GM21515 (cell line): ENCODE measurements around the gene ZNF280A.
A peak's percentile ranks its signal among the peaks of the same experiment; 100 is the strongest.
"Not testable (repeated sequence)": the region's sequence is repeated elsewhere in the genome, so short reads cannot be mapped to it uniquely, and the experiment has no call there.

ENCODE experiments used
- ATAC-seq: cut with Tn5 transposase; IDR thresholded peaks from one replicate; pipeline ENCODE4 v1.9.1; 2021; ENCODE audit not compliant: unreplicated experiment

ZNF280A gene

DNA sequence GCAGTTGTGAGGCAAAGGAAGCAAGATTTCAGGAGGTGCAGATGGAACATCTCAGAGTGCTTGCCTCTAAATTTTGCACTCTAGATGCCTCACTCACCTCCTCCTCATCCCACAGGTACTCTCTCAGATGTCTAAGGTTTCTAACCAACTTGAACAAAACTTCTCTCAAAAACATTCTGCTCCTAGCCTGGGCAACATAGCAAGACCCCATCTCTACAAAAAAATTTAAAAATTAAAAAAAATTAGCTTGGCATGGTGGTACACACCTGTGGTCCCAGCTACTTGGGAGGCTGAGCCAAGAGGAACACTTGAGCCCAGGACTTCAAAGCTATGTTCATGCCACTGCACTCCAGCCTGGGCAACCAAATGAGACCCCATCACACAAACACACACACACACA is 4.2 kb downstream of the ZNF280A start:
- no peak for ATAC-seq

DNA sequence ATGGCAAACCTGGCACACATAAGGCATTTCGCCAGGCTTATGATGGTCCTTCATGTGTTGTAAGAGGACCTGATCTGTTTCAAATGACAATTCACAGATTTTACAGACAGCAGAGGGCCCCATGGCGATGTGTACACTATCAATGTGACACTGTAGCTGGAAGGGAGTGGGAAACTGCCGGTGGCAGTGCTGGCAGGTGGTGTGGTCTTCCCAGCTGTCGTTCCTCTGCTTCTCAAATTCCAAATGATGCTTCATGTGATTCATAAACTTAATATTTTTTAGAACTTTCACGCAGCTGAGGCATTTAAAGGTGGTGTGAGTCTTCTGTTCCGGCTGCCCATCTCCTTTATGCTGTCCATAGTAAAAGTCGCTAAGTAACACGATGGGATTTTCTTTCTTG is 5.6 kb downstream of the ZNF280A start:
- not testable (repeated sequence) for ATAC-seq

DNA sequence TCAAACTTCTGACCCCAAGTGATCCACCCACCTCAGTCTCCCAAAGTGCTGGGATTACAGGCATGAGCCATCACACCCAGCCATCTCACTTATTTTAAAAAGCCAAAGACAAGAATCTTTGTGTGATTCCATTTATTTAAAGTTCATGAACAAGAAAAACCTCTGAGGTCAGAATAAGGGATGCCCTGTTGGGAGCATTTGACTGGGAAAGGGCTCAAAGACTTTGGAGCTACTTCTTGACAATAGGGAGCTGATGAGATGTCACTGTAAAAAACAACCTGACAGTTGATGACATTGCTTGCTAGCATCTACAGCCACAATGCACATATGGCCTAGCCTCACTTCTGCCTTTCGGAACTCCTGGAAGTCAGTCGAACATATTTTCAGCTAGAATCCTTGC is 6.5 kb downstream of the ZNF280A start:
- ATAC-seq, result no peak

DNA sequence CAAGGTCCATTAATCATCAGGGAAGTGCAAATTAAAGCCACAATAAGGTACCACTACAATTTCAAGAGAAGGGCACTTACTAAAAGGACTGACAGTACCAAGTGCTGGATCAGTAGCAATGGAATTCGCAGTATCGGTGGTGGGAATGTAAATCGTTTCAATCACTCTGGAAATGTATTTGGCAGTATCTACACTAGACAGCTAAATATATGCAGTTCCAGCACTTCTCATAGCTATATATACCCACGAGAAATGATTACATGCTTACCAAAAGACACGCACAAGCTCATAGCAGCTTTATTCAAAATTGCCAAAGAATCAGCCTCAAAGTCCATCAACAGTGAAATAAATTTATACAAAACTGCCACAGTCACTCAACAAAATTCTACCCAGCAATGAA is 7.1 kb downstream of the ZNF280A start:
- no peak for ATAC-seq

DNA sequence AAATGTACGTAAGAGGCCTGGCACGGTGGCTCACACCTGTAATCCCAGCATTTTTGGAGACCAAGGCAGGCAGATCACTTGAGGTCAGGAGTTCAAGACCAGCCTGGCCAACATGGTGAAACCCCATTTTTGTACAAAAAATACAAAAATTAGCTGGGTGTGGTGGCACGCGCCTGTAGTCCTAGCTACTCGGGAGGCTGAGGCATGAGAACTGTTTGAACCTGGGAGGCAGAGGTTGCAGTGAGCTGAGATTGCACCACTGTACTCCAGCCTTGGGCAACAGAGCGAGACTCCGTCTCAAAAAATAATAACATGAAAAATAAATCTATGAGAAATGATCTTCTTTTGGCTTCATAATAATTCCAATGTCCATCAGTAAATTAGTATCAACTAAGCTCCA is 9.2 kb downstream of the ZNF280A start:
- not testable (repeated sequence) for ATAC-seq

DNA sequence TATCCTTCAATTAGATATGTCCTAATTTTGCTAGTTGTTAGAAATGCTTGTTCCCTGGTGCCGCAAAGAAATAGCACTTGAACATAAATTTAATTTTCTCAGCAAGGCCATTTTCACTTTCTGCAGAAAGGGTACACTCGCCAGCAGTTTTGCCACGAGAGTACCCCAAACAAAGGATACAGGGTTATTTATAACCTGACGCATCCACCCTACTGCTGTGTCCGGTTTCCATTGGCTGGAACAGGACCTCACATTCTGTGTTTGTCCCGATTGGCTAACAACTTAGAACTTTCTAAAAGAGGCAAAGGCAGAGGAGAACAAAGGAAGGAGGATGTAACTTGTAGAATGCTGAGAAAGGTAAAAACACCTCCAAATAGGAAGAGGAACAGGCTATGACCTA is 10.2 kb downstream of the ZNF280A start:
- ATAC-seq, result not testable (repeated sequence)

DNA sequence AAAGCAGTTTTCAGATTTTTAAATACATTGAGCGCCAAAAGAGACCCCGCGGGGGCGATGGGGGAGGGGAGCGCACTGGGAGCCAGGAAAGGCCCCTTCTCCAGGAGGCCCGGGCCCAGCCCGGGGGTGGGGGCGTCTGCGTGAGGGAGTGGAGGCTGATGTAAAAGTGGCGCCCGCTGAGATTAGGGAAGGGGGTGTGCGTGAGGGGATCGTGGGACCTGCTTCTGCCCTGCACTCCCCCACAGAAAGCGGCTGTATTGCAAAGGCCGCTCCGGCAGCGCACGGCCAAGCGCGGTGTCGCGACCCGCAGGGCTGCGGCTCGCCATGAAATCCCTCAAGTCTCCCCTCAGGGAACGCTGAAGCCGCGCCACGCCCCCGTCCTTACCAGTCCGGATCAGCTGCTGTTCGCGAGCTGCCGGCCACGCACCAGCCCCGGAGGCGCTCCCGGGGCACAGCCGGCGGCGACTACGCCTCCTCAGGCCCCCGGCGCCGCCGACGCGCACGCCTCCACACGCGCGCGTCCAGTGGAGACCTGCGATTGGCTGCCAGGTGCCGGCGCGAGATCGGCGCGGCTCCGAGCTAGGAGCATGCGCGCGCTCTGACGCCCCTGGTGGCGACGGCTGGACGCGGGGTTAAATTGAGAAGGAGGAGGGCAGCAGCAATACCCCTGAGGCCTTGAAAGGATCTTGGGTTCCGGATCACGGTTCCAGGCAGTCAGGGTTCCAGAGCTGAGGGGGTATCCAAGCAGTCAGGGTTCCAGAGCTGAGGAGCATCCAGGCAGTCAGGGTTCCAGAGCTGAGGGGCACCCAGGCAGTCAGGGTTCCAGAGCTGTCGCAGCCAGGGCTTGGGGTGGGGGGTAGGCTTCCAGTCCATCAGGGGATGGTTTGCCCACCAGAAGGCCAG is 11.5 kb downstream of the ZNF280A start, which contains the start of gene ZNF280B:
Gene ZNF280B (minus strand): TSS at position 469 of the 903 bp plus-strand sequence. CDS start 19,344 bp downstream, outside the sequence.
- peak; percentile 71 for ATAC-seq

DNA sequence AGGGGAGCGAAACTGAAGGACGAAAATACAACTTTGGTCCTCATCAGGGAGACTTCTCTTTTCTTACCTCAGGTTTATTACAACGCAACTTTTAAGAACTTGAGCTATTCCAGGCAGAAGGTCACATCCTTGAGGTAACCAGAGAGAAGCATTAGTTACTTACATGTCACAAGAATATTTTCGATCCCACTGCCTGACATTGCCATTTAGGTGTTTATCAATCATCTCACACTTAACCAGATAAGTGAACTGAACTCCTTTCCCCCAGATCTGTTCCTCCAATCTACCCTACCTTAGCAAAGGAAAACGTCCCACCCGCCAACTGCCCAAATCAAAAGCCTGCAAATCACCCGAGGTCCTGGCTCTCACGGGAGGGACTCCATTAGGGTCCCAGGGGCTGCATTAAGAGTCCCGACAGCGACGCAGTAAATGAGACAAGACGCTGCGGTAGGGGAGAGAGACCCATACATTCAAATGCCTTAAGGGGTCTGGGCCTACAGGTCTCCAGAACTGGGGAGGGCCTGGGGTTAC is 12.3 kb downstream of the ZNF280A start:
- ATAC-seq, result no peak

DNA sequence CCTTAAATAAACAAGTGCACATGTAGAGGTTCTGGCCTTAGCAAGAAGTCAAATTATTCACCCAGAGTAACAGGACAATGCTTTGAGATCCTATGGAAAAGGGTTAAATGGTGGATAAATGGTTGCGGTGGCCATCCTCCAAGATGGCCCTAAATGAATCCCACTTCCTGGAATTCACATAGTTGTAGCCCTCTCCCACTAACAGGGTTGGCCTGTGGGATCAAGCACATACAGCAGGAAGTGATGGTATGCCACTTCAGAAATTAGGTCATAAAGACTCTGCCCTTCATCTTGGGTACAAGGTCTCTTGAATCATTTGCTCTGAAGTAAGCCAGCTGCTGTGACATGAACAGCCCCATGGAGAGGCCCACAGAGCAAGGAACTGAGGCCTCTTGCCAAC is 13.3 kb downstream of the ZNF280A start:
- no peak for ATAC-seq

DNA sequence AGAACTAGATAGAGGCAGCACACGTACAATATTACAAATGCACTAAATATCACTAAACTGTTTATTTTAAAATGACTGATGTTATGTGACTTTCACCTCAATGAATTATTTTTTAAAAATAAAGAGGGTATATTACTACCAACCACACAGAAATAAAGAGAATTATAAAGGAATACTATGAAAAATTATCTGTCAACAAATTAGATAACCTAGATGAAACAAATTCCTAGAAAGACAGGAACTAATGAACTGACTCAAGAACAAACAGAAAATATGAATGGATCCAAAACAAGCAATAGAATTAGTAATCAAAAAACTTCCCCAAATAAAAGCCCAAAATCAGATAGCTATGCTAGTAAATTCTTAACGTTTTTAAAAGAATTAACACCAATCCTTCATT is 21.8 kb downstream of the ZNF280A start:
- ATAC-seq, result no peak

DNA sequence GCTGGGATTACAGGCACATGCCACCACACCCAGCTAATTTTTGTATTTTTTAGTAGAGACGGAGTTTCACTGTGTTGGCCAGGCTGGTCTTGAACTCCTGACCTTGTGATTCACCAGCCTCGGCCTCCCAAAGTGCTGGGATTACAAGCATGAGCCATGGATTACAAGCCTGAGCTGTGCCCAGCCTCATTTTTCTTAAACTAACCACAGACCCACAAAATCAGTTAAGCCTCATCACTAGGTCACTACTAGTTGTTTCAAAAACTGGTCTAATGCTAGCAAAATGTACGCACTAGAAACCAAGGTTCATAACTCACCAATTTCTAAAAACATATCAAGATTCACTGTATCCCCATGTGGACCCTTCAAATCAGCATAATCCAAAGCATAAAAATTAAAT is 28.5 kb downstream of the ZNF280A start:
- ATAC-seq, result not testable (repeated sequence)

DNA sequence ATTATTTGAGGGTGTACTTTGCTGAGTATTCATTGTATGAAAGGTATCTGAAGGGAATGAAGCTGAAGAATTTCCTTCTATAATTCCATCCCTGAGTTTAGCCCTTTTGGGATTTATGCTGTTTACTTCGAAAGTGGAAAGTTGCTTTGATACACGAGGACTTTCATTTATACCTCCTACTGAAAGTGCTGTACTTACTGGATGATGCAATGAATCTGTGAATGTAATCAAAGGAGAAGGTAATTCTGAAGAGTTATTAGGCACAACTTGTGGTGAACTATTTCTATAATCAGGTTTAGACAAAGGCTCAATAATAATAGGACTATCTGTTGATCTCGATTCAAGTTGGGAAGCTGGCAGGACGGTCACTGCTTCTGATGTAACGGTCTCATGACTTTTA is 31.3 kb downstream of the ZNF280A start:
- no peak for ATAC-seq

DNA sequence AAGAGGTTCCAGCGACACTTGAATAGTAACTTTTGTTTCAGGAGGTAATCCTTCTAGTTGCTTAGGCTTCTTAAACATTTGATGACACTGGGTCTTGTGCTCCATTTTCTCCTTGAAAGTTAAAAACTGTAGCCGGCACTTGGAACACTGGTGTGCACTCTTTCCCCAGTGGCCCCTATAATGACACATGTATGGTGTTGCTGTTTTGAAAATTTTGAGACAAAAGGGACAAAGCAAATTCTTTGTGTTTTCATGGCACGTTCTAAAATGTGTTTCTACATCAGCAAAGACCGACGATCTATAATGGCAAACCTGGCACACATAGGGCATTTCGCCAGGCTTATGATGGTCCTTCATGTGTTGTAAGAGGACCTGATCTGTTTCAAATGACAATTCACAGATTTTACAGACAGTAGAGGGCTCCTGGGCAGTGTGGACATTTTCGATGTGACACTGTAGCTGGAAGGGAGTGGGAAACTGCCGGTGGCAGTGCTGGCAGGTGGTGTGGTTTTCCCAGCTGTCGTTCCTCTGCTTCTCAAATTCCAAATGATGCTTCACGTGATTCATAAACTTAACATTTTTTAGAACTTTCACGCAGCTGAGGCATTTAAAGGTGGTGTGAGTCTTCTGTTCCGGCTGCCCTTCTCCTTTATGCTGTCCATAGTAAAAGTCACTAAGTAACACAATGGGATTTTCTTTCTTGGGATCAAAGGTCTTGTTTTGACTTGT is 32.0 kb downstream of the ZNF280A start:
- ATAC-seq, result no peak

DNA sequence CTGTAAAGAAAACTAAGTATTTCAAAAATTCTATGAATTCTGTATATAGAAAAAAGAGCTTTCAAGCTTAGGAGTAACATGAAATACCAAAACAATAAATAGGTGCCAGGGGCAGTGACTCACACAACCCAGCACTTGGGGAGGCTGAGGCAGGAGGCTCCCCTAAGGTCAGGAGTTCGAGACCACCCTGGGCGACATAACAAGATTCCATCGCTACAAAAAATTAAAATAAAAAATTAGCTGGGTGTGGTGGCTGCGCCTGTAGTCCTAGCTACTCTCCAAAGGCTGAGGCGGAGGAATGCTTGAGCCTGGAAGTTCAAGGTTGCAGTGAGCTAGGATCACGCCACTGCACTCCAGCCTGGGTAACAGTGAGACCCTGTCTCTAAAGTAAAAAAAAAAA is 33.0 kb downstream of the ZNF280A start:
- no peak for ATAC-seq

DNA sequence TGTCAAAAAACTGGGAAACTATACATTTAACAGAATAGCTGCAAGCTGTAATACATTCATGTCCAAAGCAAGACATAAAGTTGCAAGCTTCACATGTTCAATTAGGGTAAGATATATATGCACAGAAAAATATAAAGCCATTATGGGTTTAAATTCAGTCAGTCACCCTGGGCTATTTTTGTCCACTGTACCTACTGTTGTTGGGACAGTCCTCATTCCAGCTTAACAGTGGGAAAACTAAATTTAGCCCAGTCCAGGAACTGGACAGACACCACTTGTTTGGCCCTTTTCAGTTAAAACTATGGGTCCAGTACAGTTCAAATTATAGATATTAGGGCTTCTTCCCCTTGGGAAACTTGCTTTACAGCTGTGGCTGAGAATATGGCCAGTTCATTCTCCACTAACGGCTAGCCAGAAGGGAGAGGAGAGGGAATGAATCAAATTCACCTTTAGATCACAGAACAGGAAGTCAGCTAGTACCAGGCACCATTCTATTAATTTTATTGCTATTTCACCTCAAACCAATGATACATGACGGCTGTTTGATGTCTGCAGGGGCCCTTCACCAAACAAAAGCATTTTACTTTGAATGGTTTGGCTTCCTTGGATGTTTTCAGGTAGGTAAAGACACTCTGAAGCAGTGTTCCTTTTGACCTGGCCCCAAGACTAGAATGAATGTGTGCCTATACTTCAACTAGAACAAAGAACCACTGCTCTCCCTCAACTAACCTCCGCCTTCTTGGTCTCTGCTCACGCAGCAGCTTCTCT is 33.8 kb downstream of the ZNF280A start:
- ATAC-seq, result no peak

DNA sequence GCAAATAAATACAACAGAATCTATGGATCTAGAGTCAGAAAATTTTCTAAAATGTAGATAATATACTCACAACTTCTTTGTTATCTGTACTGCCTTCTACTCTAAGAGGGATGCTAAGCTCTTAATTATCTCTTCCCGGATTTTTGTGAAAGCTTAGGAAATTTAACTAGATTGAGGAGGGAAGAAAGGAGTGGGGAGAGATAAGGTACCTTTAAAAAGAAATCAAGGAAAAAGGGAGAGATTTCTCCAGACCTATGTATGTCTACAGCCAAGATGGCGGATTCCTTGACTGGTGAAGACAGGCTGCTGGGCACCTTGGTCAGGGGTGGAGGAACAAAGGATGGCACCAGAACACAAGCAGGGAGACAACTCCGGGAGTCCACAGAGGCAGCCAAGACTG is 34.5 kb downstream of the ZNF280A start:
- no peak for ATAC-seq

DNA sequence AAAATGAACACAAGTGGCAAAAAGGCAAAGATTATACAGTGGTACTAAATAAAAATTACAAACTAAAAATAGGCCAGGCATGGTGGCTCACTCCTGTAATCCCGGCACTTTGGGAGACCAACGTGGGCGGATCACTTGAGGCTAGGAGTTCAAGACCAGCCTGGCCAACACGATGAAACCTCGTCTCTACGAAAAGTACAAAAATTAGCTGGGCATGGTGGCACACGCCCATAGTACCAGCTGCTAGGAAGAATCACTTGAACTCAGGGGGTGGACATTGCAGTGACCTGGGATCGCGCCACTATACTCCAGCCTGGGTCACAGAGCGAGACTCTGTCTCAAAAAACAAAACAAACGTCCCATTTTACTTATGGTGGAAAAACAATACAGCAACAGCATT is 36.0 kb downstream of the ZNF280A start:
- ATAC-seq, result no peak

DNA sequence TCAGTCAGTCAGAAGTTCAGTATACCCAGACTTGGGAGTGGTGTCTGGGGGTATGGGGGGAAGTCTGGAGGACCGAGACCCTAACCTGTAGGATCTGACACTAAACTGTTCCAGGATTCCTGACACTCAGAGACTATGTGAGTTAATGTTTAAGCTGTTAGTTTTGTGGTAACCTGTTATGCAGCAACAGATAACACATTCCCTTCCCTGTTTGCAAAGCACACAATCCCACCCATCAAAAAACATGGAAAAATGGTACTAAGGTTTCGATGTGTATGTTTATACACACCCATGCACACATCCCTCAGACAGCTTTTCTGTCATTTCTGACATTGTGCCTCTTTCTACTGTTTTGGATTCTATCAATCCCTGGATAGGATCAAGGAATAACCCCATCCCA is 39.1 kb downstream of the ZNF280A start:
- no peak for ATAC-seq

DNA sequence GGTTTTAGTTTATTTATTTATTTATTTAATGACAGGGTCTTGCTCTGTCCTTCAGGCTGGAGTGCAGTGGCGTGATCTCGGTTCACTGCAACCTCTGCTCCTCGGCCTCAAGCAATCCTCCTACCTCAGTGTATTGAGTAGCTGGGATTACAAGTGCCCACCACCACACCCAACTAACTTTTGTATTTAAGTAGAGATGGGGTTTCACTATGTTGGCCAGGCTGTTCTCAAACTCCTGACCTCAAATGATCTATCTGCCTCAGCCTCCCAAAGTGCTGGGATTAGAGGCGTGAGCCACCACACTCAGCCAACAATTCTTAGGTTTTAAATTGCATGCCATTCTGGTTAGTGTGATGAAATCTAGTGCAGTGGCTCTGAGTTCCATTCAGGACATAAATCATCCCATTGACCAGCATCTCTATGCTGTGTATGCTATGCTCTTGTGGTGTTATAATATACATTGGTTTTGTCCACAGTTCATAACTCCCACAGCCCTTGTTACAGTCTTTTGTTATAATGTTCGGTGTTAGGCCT is 40.0 kb downstream of the ZNF280A start:
- ATAC-seq, result no peak

DNA sequence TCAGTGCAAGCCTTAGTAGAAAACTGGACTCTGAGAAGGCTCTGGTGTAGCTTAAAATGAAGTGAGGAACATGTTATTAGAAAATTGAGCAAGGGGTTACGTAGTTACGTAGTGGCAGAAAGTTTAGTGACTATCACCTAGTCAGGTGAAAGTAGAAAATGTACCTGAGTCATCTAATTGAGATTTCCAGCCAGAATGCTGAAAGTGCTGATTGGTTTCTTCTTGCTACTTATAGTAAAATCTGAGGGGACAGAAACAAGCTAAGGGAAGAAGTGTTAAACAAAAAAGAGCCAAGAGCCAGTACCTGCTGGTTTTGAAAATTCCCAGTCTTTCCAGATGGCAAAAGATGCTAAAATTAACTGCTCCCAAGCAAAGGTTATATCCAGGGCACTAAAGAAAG is 41.0 kb downstream of the ZNF280A start:
- no peak for ATAC-seq

DNA sequence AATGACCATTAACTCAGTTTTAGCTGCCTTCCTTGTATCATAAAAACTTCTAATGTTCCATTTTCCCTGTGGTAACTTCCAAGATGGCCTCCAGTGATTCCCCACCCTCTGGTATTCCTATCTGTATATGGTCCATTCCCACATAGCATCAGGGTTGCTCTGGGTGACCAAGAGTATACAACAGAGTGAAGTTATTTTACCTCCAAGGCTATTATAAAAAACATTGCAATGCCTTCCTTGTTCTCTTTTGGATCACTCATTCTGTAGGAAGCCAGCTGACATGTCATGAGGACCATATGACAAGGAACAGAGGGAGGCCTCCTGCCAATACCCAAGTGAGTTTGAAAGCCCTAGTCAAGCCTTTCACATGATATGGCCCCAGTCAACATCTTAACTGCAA is 41.6 kb downstream of the ZNF280A start:
- ATAC-seq, result no peak
